Keratinocyte (primary cell): ENCODE results near the gene RRAGC. TPM values are rescaled to one million over a fixed set of nuclear protein-coding genes. Genes with fewer than 3 reads are reported as not detected.
"Not testable (repeated sequence)": the region's sequence is repeated elsewhere in the genome, so short reads cannot be mapped to it uniquely, and the experiment has no call there.

Experiments
- DNase-seq: peaks from one replicate; pipeline ENCODE4 v3.0.0-alpha.2; 2011; ENCODE audit warnings: low read depth, missing footprints, low spot score
- FAIRE-seq: peaks from 2 replicates; lab custom pipeline; 2011; peaks lifted over from hg19 to GRCh38; lab: Jason Lieb, UNC
- H2AFZ ChIP-seq: 2 replicates; pipeline ENCODE4 v1.6.0; 2012; ENCODE audit warnings: low read length, control low read depth, inconsistent platforms; ENCODE audit not compliant: control insufficient read depth
- H3K27ac ChIP-seq: 2 replicates; pipeline ENCODE4 v1.5.1; 2011; ENCODE audit warnings: low read length; ENCODE audit not compliant: control insufficient read depth, insufficient read depth
- H3K27me3 ChIP-seq: 3 replicates; pipeline ENCODE4 v1.6.0; 2011; ENCODE audit warnings: low read length; ENCODE audit not compliant: control insufficient read depth, insufficient read depth; ENCODE audit errors: extremely low read depth
- H3K36me3 ChIP-seq, 2 experiments: 2 replicates in 1 of 2; 3 replicates in 1 of 2; pipeline ENCODE4 v1.5.1; 2011; ENCODE audit warnings: low read length in 2 of 2, mild to moderate bottlenecking in 1 of 2; ENCODE audit not compliant: control insufficient read depth in 2 of 2, insufficient read depth in 2 of 2; ENCODE audit errors: extremely low read depth in 1 of 2
- H3K4me1 ChIP-seq: 3 replicates; pipeline ENCODE4 v1.5.1; 2011; ENCODE audit warnings: low read length; ENCODE audit not compliant: control insufficient read depth, insufficient read depth; ENCODE audit errors: extremely low read depth
- H3K4me2 ChIP-seq: 3 replicates; pipeline ENCODE4 v1.6.0; 2011; ENCODE audit warnings: low read depth, low read length; ENCODE audit not compliant: control insufficient read depth, insufficient read depth; ENCODE audit errors: extremely low read depth
- H3K4me3 ChIP-seq, 3 experiments: fragments of 200-600 bp in 1 of 3; sonication (generic) in 1 of 3; 2 replicates in 2 of 3; 3 replicates in 1 of 3; pipeline ENCODE4 v1.5.1; 2011 to 2016; ENCODE audit warnings: low read length in 3 of 3, mild to moderate bottlenecking in 3 of 3, control low read depth in 2 of 3, inconsistent platforms in 1 of 3, low read depth in 1 of 3, mixed read lengths in 1 of 3, mixed run types in 1 of 3, moderate library complexity in 1 of 3; ENCODE audit not compliant: control insufficient read depth in 2 of 3, insufficient read depth in 2 of 3; ENCODE audit errors: extremely low read depth in 1 of 3
- H3K79me2 ChIP-seq: 2 replicates; pipeline ENCODE4 v1.6.0; 2012; ENCODE audit warnings: low read length; ENCODE audit not compliant: control insufficient read depth, insufficient read depth
- H3K9ac ChIP-seq: 3 replicates; pipeline ENCODE4 v1.6.0; 2011; ENCODE audit warnings: low read length; ENCODE audit not compliant: control insufficient read depth, insufficient read depth; ENCODE audit errors: extremely low read depth
- H3K9me1 ChIP-seq: 3 replicates; pipeline ENCODE4 v1.6.0; 2011; ENCODE audit warnings: low read length; ENCODE audit not compliant: control insufficient read depth, insufficient read depth; ENCODE audit errors: extremely low read depth
- H3K9me3 ChIP-seq: 2 replicates; pipeline ENCODE4 v1.5.1; 2012; ENCODE audit warnings: low read depth, low read length; ENCODE audit not compliant: control insufficient read depth
- H4K20me1 ChIP-seq: 3 replicates; pipeline ENCODE4 v1.6.0; 2011; ENCODE audit warnings: low read length; ENCODE audit not compliant: control insufficient read depth, insufficient read depth; ENCODE audit errors: extremely low read depth
- EZH2 ChIP-seq: IDR thresholded peaks from one replicate; pipeline ENCODE4 v1.6.1; 2012; ENCODE audit warnings: inconsistent platforms, mild to moderate bottlenecking, low read length, moderate library complexity
- dilution Hi-C: fragments of 300-500 bp; cut with MboI; formaldehyde crosslinking; loops from one replicate; pipeline ENCODE4 v1.7.0; 2020; ENCODE audit warnings: low sequenced_read_pairs; ENCODE audit not compliant: extremely low pct_ligation_motif_present
- polyA plus RNA-seq, 5 experiments: library from polyadenylated mRNA; depleted of rRNA in 3 of 5; stranded (reverse) in 3 of 5; stranded (forward) in 1 of 5; unstranded in 1 of 5; fragments of >200 nt; gene quantifications; 1 replicate in 1 of 5; 2 replicates in 3 of 5; 3 replicates in 1 of 5; pipeline versions ENCODE4 v1.2.1 to v1.2.3, GENCODE V29; 2011 to 2012; ENCODE audit warnings: missing spikeins in 2 of 5, low read depth in 1 of 5, low replicate concordance in 1 of 5
- TF ChIP-seq, protein P1 (sequence below), 3 experiments: IDR thresholded peaks in 1 of 3; conservative IDR thresholded peaks in 1 of 3; optimal IDR thresholded peaks in 1 of 3; 2 replicates in 2 of 3; 3 replicates in 1 of 3; pipeline versions ENCODE3 to v1.5.1; 2011; ENCODE audit warnings: low read length in 3 of 3, mild to moderate bottlenecking in 3 of 3, moderate library complexity in 2 of 3, control low read depth in 1 of 3, inconsistent platforms in 1 of 3; ENCODE audit not compliant: insufficient read depth in 2 of 3; ENCODE audit errors: extremely low read depth in 1 of 3

RRAGC gene
- polyA plus RNA-seq, 1 donor (not counting 4 experiments of a cell fraction or from before 2014, with no cell fraction given): 37.8 TPM

- Histone ChIP-seq H3K4me1 (no peaks in the 10 kb centered on the region), H3K9ac (no peak overlapping the region), H2AFZ (no peak overlapping the region), H3K4me2 (no peak overlapping the region), H3K9me3 (no peaks in the 10 kb centered on the region), H3K4me3 (no peak overlapping the region), H3K79me2 (no peaks in the 10 kb centered on the region), H3K36me3 (no peaks in the 10 kb centered on the region), H4K20me1 (no peaks in the 10 kb centered on the region), H3K9me1 (no peaks in the 10 kb centered on the region), H3K27ac (no peak overlapping the region), H3K27me3 (peaks cover 70% of the 10 kb centered on the region)
- TF ChIP-seq, protein P1, sequence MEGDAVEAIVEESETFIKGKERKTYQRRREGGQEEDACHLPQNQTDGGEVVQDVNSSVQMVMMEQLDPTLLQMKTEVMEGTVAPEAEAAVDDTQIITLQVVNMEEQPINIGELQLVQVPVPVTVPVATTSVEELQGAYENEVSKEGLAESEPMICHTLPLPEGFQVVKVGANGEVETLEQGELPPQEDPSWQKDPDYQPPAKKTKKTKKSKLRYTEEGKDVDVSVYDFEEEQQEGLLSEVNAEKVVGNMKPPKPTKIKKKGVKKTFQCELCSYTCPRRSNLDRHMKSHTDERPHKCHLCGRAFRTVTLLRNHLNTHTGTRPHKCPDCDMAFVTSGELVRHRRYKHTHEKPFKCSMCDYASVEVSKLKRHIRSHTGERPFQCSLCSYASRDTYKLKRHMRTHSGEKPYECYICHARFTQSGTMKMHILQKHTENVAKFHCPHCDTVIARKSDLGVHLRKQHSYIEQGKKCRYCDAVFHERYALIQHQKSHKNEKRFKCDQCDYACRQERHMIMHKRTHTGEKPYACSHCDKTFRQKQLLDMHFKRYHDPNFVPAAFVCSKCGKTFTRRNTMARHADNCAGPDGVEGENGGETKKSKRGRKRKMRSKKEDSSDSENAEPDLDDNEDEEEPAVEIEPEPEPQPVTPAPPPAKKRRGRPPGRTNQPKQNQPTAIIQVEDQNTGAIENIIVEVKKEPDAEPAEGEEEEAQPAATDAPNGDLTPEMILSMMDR (optimal IDR thresholded peaks at IDR 0.05 in 1 of 3, IDR thresholded peaks at IDR 0.05 in 1 of 3, conservative IDR thresholded peaks at IDR 0.05 in 1 of 3; ENCODE audit: extremely low read depth in 1 of 3, insufficient read depth in 2 of 3, low read length in 3 of 3): no peak
- no peak for TF ChIP-seq EZH2
- FAIRE-seq: no peak
- no peak for DNase-seq
- dilution Hi-C loops: loop anchor here (25.0 kb wide), 1 partner anchor 277 kb away; no protein-coding TSS in a partner anchor
Measured at GRCh38 chr1:38814444-38814983, 45.1 kb downstream of the RRAGC start.

- FAIRE-seq: no peak
- Histone ChIP-seq H3K4me1 (no peaks in the 10 kb centered on the region), H2AFZ (no peak overlapping the region), H3K9me1 (no peaks in the 10 kb centered on the region), H3K9ac (no peak overlapping the region), H3K27ac (no peak overlapping the region), H3K79me2 (no peaks in the 10 kb centered on the region), H3K36me3 (no peaks in the 10 kb centered on the region), H3K9me3 (no peaks in the 10 kb centered on the region), H3K4me2 (no peak overlapping the region), H3K4me3 (no peak overlapping the region), H3K27me3 (peaks cover 65% of the 10 kb centered on the region), H4K20me1 (no peaks in the 10 kb centered on the region)
- TF ChIP-seq, protein P1 (optimal IDR thresholded peaks at IDR 0.05 in 1 of 3, IDR thresholded peaks at IDR 0.05 in 1 of 3, conservative IDR thresholded peaks at IDR 0.05 in 1 of 3; ENCODE audit: extremely low read depth in 1 of 3, insufficient read depth in 2 of 3, low read length in 3 of 3): no peak
- no peak for TF ChIP-seq EZH2
- no peak for DNase-seq
- dilution Hi-C loops: loop anchor here (25.0 kb wide), 1 partner anchor 276 kb away; no protein-coding TSS in a partner anchor
Measured at GRCh38 chr1:38812981-38813380, 46.6 kb downstream of the RRAGC start.

DNA sequence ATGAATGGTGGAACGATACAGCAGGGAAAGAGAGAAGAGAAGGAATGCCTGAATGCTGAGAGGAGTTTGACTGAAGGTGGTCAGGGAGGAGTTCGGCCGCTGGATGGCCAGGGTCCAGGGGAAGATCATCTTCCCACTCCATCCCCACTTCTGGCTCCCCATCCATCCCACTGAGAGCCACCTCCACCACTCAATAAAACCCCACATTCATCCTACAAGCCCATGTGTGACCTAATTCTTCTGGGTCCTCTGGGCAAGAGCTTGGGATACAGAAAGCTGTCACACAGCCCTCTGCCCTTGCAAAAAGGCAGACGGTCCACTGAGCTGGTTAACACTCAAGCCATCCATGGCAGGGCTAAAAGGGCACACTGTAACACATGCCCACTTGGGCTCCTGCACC is 48.1 kb downstream of the RRAGC start:
- H3K4me3 ChIP-seq, H3K79me2 ChIP-seq, H3K4me2 ChIP-seq, H3K36me3 ChIP-seq, H3K4me1 ChIP-seq, H3K27ac ChIP-seq, H3K9me1 ChIP-seq, H4K20me1 ChIP-seq, H2AFZ ChIP-seq, H3K9ac ChIP-seq, FAIRE-seq, H3K9me3 ChIP-seq, DNase-seq: not testable (repeated sequence)
- dilution Hi-C loops: loop anchor here (25.0 kb wide), 1 partner anchor 274 kb away; no protein-coding TSS in a partner anchor
- peaks cover 59% of the 10 kb centered on the region for H3K27me3 ChIP-seq
